Esophagus muscularis mucosa (tissue), 4 donors: ENCODE data around the gene ADAMTS19.

Source experiments
- EP300 ChIP-seq: sonication (generic); formaldehyde crosslinking; IDR thresholded peaks from one replicate; pipeline ENCODE4 v1.6.1; 2017; ENCODE audit warnings: antibody characterized with exemption
- POLR2A ChIP-seq: fragments of 450-650 bp; IDR thresholded peaks from one replicate; pipeline ENCODE4 v1.6.1; 2017; ENCODE audit warnings: antibody characterized with exemption, moderate library complexity, mild to moderate bottlenecking, low read depth
- TF ChIP-seq, protein P1 (sequence below), 3 experiments: fragments of 200-600 bp in 2 of 3; fragments of 450-650 bp in 1 of 3; sonication (generic) in 2 of 3; IDR thresholded peaks; one replicate each; pipeline ENCODE4 v1.5.1; 2017 to 2019; ENCODE audit warnings: antibody characterized with exemption in 3 of 3, mild to moderate bottlenecking in 2 of 3, moderate library complexity in 1 of 3

DNA sequence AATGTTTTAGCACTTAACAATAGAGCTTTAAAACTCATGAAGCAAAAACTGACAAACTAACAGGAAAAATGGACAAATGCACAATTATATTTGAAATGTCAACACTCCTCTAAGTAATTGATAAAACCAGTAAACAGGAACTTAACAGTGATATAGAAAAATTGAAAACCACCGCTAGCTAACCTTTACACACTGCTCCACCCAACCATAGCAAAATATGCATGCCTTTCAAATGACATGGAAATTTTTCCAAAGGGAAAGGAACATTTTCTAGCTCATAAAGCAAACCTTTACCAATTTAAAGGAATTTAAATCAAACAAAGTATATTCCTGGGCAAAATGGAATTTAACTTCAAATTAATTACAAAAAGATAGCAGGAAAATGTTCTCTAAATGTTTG lies 109.2 kb downstream of the ADAMTS19 start:
- TF ChIP-seq, protein P1, sequence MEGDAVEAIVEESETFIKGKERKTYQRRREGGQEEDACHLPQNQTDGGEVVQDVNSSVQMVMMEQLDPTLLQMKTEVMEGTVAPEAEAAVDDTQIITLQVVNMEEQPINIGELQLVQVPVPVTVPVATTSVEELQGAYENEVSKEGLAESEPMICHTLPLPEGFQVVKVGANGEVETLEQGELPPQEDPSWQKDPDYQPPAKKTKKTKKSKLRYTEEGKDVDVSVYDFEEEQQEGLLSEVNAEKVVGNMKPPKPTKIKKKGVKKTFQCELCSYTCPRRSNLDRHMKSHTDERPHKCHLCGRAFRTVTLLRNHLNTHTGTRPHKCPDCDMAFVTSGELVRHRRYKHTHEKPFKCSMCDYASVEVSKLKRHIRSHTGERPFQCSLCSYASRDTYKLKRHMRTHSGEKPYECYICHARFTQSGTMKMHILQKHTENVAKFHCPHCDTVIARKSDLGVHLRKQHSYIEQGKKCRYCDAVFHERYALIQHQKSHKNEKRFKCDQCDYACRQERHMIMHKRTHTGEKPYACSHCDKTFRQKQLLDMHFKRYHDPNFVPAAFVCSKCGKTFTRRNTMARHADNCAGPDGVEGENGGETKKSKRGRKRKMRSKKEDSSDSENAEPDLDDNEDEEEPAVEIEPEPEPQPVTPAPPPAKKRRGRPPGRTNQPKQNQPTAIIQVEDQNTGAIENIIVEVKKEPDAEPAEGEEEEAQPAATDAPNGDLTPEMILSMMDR (IDR thresholded peaks at IDR 0.05): no peak
- no peak for TF ChIP-seq EP300
- no peak for TF ChIP-seq POLR2A
